ENCODE measurements around the gene PAQR5. TPM values are rescaled to one million over a fixed set of nuclear protein-coding genes. Genes with fewer than 3 reads are reported as not detected.
"Not testable (repeated sequence)": the region's sequence is repeated elsewhere in the genome, so short reads cannot be mapped to it uniquely, and the experiment has no call there.

PAQR5 gene
- total RNA-seq, 4 donors from 2014 or later, result 19.4 to 30.5 (median 24.5) TPM

GRCh38 chr15:69446953-69447352 lies 148.2 kb downstream of the PAQR5 start:
- no peaks in the 10 kb centered on the region for H3K36me3 ChIP-seq
- no peak overlapping the region for H3K4me3 ChIP-seq
- no peaks in the 10 kb centered on the region for H3K4me1 ChIP-seq
- H3K27me3 ChIP-seq, result no peaks in the 10 kb centered on the region
- TF ChIP-seq CTCF (IDR thresholded peaks at IDR 0.05) (no peak), POLR2A (IDR thresholded peaks at IDR 0.05) (no peak)
- H3K9me3 ChIP-seq, result no peaks in the 10 kb centered on the region
- no peak overlapping the region for H3K27ac ChIP-seq
- DNase-seq, result no peak

DNA sequence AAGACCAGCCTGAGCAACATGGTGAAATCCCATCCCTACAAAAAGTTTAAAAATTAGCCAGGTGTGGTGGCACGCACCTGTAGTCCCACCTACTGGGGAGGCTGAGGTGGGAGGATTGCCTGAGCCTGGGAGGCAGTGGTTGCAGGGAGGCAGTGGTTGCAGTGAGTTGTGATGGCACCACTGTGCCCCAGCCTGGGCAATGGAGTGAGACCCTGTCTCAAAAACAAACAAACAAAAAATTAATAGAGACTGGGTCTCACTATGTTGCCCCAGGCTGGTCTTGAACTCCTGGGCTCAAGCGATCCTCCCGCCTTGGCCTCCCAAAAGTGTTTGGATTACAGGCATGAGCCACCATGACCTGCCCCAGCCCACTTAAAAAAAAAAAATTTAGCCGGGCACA lies 151.5 kb downstream of the PAQR5 start:
- H3K4me1 ChIP-seq, result peaks cover 0 to 13% (median 6%) of the 10 kb centered on the region in 4 donors
- not testable (repeated sequence) for DNase-seq, H3K27me3 ChIP-seq

DNA sequence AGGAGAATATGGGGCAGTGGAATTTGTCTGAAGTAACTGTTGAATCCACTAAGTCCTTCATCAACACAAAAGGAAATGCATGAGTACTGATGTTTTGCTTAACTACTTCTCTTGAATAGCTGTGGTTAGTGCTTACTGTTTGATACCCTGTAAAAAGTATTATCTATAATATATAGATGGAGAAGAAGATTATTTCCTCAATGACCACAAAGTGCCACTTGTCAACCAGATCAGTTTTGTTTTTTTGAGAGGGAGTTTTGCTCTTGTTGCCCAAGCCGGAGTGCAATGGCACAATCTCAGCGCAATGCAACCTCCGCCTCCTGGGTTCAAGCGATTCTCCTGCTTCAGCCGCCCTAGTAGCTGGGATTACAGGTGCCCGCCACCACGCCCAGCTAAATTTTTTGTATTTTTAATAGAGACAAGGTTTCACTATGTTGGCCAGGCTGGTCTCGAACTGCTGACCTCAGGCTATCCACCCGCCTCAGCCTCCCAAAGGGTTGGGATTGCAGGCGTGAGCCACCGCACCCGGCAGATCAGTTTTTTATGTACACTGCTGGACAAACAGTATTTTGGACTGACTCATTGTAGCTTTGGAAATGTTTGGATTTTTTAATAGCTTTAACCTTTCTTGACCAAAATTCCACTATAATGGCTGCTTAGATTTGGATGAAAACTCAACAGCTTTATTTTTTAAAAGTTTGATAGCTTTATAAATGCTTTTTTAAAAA lies 152.4 kb downstream of the PAQR5 start:
- Histone ChIP-seq H3K27me3 (no peaks in the 10 kb centered on the region), H3K4me1 (peaks cover 0 to 18% (median 6%) of the 10 kb centered on the region in 4 donors), H3K4me3 (no peak overlapping the region), H3K36me3 (peaks cover 0 to 15% (median 0%) of the 10 kb centered on the region in 3 donors), H3K27ac (peak overlapping the region in 2 of 4 donors; percentile 84 to 90), H3K9me3 (no peaks in the 10 kb centered on the region)
- TF ChIP-seq CTCF (IDR thresholded peaks at IDR 0.05) (no peak), POLR2A (IDR thresholded peaks at IDR 0.05) (no peak)
- DNase-seq, result no peak

More for the DNA sequence above, 151.5 kb downstream of the PAQR5 start:
- H3K9me3 ChIP-seq, H3K36me3 ChIP-seq, H3K4me3 ChIP-seq, H3K27ac ChIP-seq: not testable (repeated sequence)

DNA sequence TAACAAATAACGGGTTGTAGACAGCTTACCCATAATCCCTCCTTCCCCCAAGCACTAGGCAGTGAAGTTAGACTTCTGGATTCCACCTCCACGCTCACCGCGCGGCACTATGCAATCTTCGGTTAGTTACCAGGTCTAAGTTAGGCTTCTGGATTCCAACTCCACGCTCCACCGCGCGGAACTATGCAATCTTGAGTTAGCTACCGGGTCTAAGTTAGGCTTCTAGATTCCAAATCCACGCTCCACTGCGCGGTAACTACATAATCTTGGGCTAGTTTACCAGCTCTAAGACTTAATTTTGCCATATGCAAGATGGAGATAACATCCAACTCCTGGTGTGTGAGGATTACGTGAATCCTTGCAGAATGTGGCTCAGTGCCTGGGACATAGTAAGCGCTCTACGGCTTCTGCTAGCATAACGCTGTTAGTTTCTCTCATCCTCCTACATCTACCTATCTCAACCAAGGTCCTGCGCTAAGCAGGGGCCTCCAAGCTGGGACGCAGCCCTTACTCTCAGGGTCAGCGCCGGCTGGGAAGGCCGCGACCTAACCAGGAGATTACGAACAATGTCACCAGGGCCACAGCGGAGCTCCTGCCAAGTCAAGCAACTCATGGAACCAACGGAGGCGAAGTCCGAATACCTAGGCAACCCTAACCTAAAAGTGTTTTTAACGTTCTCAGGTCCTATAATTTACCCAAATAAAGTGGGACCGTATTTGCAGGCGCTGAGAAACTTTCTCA lies 153.4 kb downstream of the PAQR5 start:
- peak in 1 of 3 donors; percentile 36 for DNase-seq
- Histone ChIP-seq H3K4me3 (peak overlapping the region; percentile 60 to 98 (median 82)), H3K36me3 (peaks cover 0 to 24% (median 0%) of the 10 kb centered on the region in 3 donors), H3K27ac (peak overlapping the region; percentile 84 to 97 (median 92)), H3K9me3 (no peaks in the 10 kb centered on the region), H3K4me1 (peaks cover 0 to 18% (median 6%) of the 10 kb centered on the region in 4 donors), H3K27me3 (no peaks in the 10 kb centered on the region)
- no peak for TF ChIP-seq CTCF (IDR thresholded peaks at IDR 0.05)
- no peak for TF ChIP-seq POLR2A (IDR thresholded peaks at IDR 0.05)

DNA sequence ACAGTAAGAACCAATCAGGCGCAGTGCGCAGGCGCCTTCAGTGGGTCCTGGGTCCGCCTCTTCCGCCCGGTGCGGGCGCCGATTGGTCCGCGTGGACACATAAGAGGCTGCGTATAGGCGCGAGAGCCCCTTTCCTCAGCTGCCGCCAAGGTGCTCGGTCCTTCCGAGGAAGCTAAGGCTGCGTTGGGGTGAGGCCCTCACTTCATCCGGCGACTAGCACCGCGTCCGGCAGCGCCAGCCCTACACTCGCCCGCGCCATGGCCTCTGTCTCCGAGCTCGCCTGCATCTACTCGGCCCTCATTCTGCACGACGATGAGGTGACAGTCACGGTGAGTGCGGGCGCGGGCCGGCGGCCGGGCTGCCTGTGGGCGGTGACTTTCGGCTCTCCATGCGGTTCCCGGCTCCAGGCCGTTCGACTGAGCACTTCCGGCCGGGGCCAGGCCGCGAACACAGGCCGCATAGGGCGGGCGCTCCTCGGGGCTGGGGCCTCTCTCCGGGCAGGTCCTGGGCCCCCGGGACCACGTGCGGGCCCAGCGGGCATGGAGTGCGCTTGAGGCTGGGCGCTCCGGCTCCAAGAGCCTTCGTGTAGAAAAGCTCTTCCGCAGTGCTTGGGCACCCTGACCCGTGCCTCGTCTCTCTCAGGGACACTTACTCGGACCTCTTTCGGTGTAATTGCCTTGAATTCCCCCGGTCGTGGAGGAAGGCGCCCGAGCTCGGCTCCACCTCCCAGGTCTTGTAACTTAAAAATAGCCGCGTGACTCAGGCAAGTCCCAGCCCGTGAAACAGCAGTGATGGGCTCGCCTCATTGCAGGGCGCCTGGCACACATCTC lies 154.2 kb downstream of the PAQR5 start, which contains the start of gene RPLP1:
RPLP1 (plus strand) TSS at position 127 of the 830 bp plus-strand sequence; CDS start at position 258, 131 bp downstream.
- H3K27me3 ChIP-seq, result no peaks in the 10 kb centered on the region
- TF ChIP-seq CTCF (IDR thresholded peaks at IDR 0.05) (no peak), POLR2A (IDR thresholded peaks at IDR 0.05) (peak; percentile 90 to 92)
- H3K4me1 ChIP-seq, result peaks cover 0 to 18% (median 6%) of the 10 kb centered on the region in 4 donors
- peaks cover 0 to 29% (median 0%) of the 10 kb centered on the region in 3 donors for H3K36me3 ChIP-seq
- DNase-seq, result peak; percentile 96 to 99 (median 97)
- peak within 1 kb of the TSS; percentile 84 to 97 (median 92) for H3K27ac ChIP-seq
- no peaks in the 10 kb centered on the region for H3K9me3 ChIP-seq
- H3K4me3 ChIP-seq, result peak within 1 kb of the TSS; percentile 60 to 98 (median 82)
